ENCODE data around the gene APOC3. TPM values are rescaled to one million over a fixed set of nuclear protein-coding genes. Genes with fewer than 3 reads are reported as not detected.
A peak's percentile ranks its signal among the peaks of the same experiment; 100 is the strongest.

Gene APOC3
- total and polyA plus RNA-seq, 7 experiments from 2014 or later = not detected

DNA sequence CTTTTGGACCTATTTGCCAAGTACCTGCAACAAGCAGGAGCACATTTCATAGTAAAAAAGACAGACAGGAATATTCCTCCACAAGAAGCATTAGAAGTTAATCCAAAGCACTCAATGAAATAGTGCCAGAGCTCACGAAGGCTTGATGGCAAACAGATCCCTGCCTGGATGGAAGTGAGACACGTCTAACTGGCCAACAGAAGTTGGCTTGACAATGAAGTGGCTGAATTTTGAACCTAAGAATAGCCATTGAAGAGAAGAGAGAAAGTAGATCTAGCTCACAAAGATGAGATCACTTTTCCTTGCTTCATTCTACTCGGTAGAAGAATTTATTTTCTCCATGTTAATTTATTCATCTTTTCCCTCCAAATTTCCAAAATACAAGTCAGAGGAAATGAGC lies 38.4 kb downstream of the APOC3 start:
- intact Hi-C loops (cut with micrococcal nuclease) = no loop called here
- no peak for ATAC-seq
- POLR2A ChIA-PET = interaction anchor here (3.7 kb wide), 1 partner anchor 14 kb away, joined by 12 read pairs; no protein-coding TSS in a partner anchor

GRCh38 chr11:116869610-116870009 lies 39.9 kb downstream of the APOC3 start:
- H3K36me3 ChIP-seq (ENCODE audit: control insufficient read depth in 2 of 3, insufficient read depth in 3 of 3, low read length in 3 of 3) = peaks cover 25 to 93% (median 33%) of the 10 kb centered on the region in 3 experiments
- peak overlapping the region in 1 of 9 donors; percentile 36 for H3K27ac Mint-ChIP-seq
- no peaks in the 10 kb centered on the region for H3K9me3 Mint-ChIP-seq
- DNase-seq (no peak), ATAC-seq (no peak)
- intact Hi-C loops (cut with micrococcal nuclease) = no loop called here
- no peak overlapping the region for H3K4me3 ChIP-seq (ENCODE audit: low read length)
- H3K27ac ChIP-seq (ENCODE audit: low read depth, low read length) = no peak overlapping the region
- peaks cover 36 to 85% (median 52%) of the 10 kb centered on the region in 5 donors for H3K36me3 Mint-ChIP-seq
- H3K9me3 ChIP-seq (ENCODE audit: control insufficient read depth in 2 of 3, low read length in 3 of 3) = no peaks in the 10 kb centered on the region
- no peaks in the 10 kb centered on the region for H3K4me1 ChIP-seq (ENCODE audit: control insufficient read depth in 2 of 2, insufficient read depth in 2 of 2, low read length in 2 of 2)
- no peaks in the 10 kb centered on the region for H3K27me3 Mint-ChIP-seq
- POLR2A ChIA-PET = interaction anchor here (0.7 kb wide), 1 partner anchor 225 kb away, joined by 4 read pairs; no protein-coding TSS in a partner anchor
- no peaks in the 10 kb centered on the region for H3K27me3 ChIP-seq (ENCODE audit: control insufficient read depth in 2 of 2, insufficient read depth in 2 of 2, low read length in 2 of 2)
- H3K4me3 Mint-ChIP-seq = no peak overlapping the region
- CTCF ChIA-PET = no interaction called here
- peaks cover 0 to 21% (median 3%) of the 10 kb centered on the region in 7 donors for H3K4me1 Mint-ChIP-seq

More for the DNA sequence above, 38.4 kb downstream of the APOC3 start:
- Mint-ChIP-seq H3K4me1 (peaks cover 0 to 21% (median 3%) of the 10 kb centered on the region in 7 donors), H3K27ac (peak overlapping the region in 1 of 9 donors; percentile 51), H3K36me3 (peaks cover 32 to 85% (median 58%) of the 10 kb centered on the region in 5 donors), H3K4me3 (no peak overlapping the region), H3K27me3 (no peaks in the 10 kb centered on the region), H3K9me3 (no peaks in the 10 kb centered on the region)
- Histone ChIP-seq H3K4me3 (ENCODE audit: low read length) (no peak overlapping the region), H3K36me3 (ENCODE audit: control insufficient read depth in 2 of 3, insufficient read depth in 3 of 3, low read length in 3 of 3) (peaks cover 21 to 93% (median 31%) of the 10 kb centered on the region in 3 experiments), H3K9me3 (ENCODE audit: control insufficient read depth in 2 of 3, low read length in 3 of 3) (no peaks in the 10 kb centered on the region), H3K27ac (ENCODE audit: low read depth, low read length) (no peak overlapping the region), H3K27me3 (ENCODE audit: control insufficient read depth in 2 of 2, insufficient read depth in 2 of 2, low read length in 2 of 2) (no peaks in the 10 kb centered on the region), H3K4me1 (ENCODE audit: control insufficient read depth in 2 of 2, insufficient read depth in 2 of 2, low read length in 2 of 2) (no peaks in the 10 kb centered on the region)
- no peak for DNase-seq
- CTCF ChIA-PET = no interaction called here

DNA sequence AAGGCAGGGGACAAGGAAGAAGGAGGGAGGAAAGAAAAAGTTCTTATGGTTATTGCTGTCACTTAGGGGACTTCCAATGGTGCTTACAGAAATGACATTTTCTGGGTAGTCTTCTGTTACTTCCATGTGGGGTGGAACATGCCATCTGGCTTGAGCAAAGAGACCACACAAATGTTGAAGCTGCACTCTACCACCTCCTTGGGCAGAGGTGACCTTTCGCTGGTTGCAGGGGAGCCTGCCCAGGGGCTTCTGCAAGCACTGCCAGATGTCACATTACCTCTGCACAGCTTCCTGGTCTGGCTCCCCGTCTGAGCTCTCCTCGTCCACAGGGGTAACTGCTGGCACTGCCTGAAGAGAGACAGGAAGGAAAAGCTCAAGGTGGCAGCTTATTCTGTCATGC lies 40.3 kb downstream of the APOC3 start:
- Mint-ChIP-seq H3K4me3 (no peak overlapping the region), H3K27me3 (no peaks in the 10 kb centered on the region), H3K27ac (peak overlapping the region in 2 of 9 donors; percentile 30 to 36), H3K36me3 (peaks cover 36 to 89% (median 47%) of the 10 kb centered on the region in 5 donors), H3K4me1 (peaks cover 0 to 21% (median 3%) of the 10 kb centered on the region in 7 donors), H3K9me3 (no peaks in the 10 kb centered on the region)
- H3K27me3 ChIP-seq (ENCODE audit: control insufficient read depth in 2 of 2, insufficient read depth in 2 of 2, low read length in 2 of 2) = no peaks in the 10 kb centered on the region
- ChIA-PET POLR2A (no interaction called here), CTCF (no interaction called here)
- no peak for DNase-seq
- H3K4me3 ChIP-seq (ENCODE audit: low read length) = no peak overlapping the region
- H3K36me3 ChIP-seq (ENCODE audit: control insufficient read depth in 2 of 3, insufficient read depth in 3 of 3, low read length in 3 of 3) = peaks cover 25 to 93% (median 33%) of the 10 kb centered on the region in 3 experiments
- intact Hi-C loops (cut with micrococcal nuclease) = no loop called here
- no peak overlapping the region for H3K27ac ChIP-seq (ENCODE audit: low read depth, low read length)
- ATAC-seq = no peak
- no peaks in the 10 kb centered on the region for H3K4me1 ChIP-seq (ENCODE audit: control insufficient read depth in 2 of 2, insufficient read depth in 2 of 2, low read length in 2 of 2)
- H3K9me3 ChIP-seq (ENCODE audit: control insufficient read depth in 2 of 3, low read length in 3 of 3) = no peaks in the 10 kb centered on the region

- DNase-seq (no peak), ATAC-seq (no peak)
- H3K4me3 Mint-ChIP-seq = no peak overlapping the region
- H3K4me1 Mint-ChIP-seq = peaks cover 0 to 21% (median 0%) of the 10 kb centered on the region in 7 donors
- peaks cover 29 to 90% (median 46%) of the 10 kb centered on the region in 5 donors for H3K36me3 Mint-ChIP-seq
- ChIA-PET POLR2A (no interaction called here), CTCF (interaction anchor here (1.5 kb wide), 1 partner anchor 80 kb away, joined by 3 read pairs; no protein-coding TSS in a partner anchor)
- peaks cover 25 to 93% (median 40%) of the 10 kb centered on the region in 3 experiments for H3K36me3 ChIP-seq (ENCODE audit: control insufficient read depth in 2 of 3, insufficient read depth in 3 of 3, low read length in 3 of 3)
- H3K4me3 ChIP-seq (ENCODE audit: low read length) = no peak overlapping the region
- H3K9me3 ChIP-seq (ENCODE audit: control insufficient read depth in 2 of 3, low read length in 3 of 3) = no peaks in the 10 kb centered on the region
- H3K9me3 Mint-ChIP-seq = no peaks in the 10 kb centered on the region
- no peaks in the 10 kb centered on the region for H3K4me1 ChIP-seq (ENCODE audit: control insufficient read depth in 2 of 2, insufficient read depth in 2 of 2, low read length in 2 of 2)
- no peak overlapping the region for H3K27ac ChIP-seq (ENCODE audit: low read depth, low read length)
- intact Hi-C loops (cut with micrococcal nuclease) = no loop called here
- H3K27me3 ChIP-seq (ENCODE audit: control insufficient read depth in 2 of 2, insufficient read depth in 2 of 2, low read length in 2 of 2) = no peaks in the 10 kb centered on the region
- no peaks in the 10 kb centered on the region for H3K27me3 Mint-ChIP-seq
- H3K27ac Mint-ChIP-seq = no peak overlapping the region
Observed at GRCh38 chr11:116871248-116871647, 41.5 kb downstream of the APOC3 start.

GRCh38 chr11:116873381-116873780 lies 43.7 kb downstream of the APOC3 start:
- peaks cover 12 to 77% (median 29%) of the 10 kb centered on the region in 3 experiments for H3K36me3 ChIP-seq (ENCODE audit: control insufficient read depth in 2 of 3, insufficient read depth in 3 of 3, low read length in 3 of 3)
- no peak overlapping the region for H3K4me3 Mint-ChIP-seq
- ATAC-seq (no peak), DNase-seq (no peak)
- no peak overlapping the region for H3K27ac ChIP-seq (ENCODE audit: low read depth, low read length)
- H3K36me3 Mint-ChIP-seq = peaks cover 24 to 75% (median 35%) of the 10 kb centered on the region in 5 donors
- no peaks in the 10 kb centered on the region for H3K27me3 ChIP-seq (ENCODE audit: control insufficient read depth in 2 of 2, insufficient read depth in 2 of 2, low read length in 2 of 2)
- H3K9me3 Mint-ChIP-seq = no peaks in the 10 kb centered on the region
- H3K9me3 ChIP-seq (ENCODE audit: control insufficient read depth in 2 of 3, low read length in 3 of 3) = no peaks in the 10 kb centered on the region
- no peak overlapping the region for H3K4me3 ChIP-seq (ENCODE audit: low read length)
- no peaks in the 10 kb centered on the region for H3K27me3 Mint-ChIP-seq
- intact Hi-C loops (cut with micrococcal nuclease) = no loop called here
- peaks cover 0 to 21% (median 0%) of the 10 kb centered on the region in 7 donors for H3K4me1 Mint-ChIP-seq
- no peak overlapping the region for H3K27ac Mint-ChIP-seq
- H3K4me1 ChIP-seq (ENCODE audit: control insufficient read depth in 2 of 2, insufficient read depth in 2 of 2, low read length in 2 of 2) = no peaks in the 10 kb centered on the region
- ChIA-PET CTCF (no interaction called here), POLR2A (no interaction called here)

GRCh38 chr11:116874251-116874650 lies 44.5 kb downstream of the APOC3 start:
- no peak overlapping the region for H3K27ac ChIP-seq (ENCODE audit: low read depth, low read length)
- no peaks in the 10 kb centered on the region for H3K9me3 Mint-ChIP-seq
- no peaks in the 10 kb centered on the region for H3K9me3 ChIP-seq (ENCODE audit: control insufficient read depth in 2 of 3, low read length in 3 of 3)
- intact Hi-C loops (cut with micrococcal nuclease) = no loop called here
- ATAC-seq (no peak), DNase-seq (no peak)
- H3K27me3 Mint-ChIP-seq = no peaks in the 10 kb centered on the region
- no peak overlapping the region for H3K4me3 Mint-ChIP-seq
- H3K4me1 Mint-ChIP-seq = peaks cover 0 to 21% (median 0%) of the 10 kb centered on the region in 7 donors
- H3K4me3 ChIP-seq (ENCODE audit: low read length) = no peak overlapping the region
- no peaks in the 10 kb centered on the region for H3K27me3 ChIP-seq (ENCODE audit: control insufficient read depth in 2 of 2, insufficient read depth in 2 of 2, low read length in 2 of 2)
- POLR2A ChIA-PET = no interaction called here
- CTCF ChIA-PET = no interaction called here
- H3K36me3 Mint-ChIP-seq = peaks cover 21 to 70% (median 32%) of the 10 kb centered on the region in 5 donors
- H3K4me1 ChIP-seq (ENCODE audit: control insufficient read depth in 2 of 2, insufficient read depth in 2 of 2, low read length in 2 of 2) = no peaks in the 10 kb centered on the region
- peaks cover 12 to 70% (median 27%) of the 10 kb centered on the region in 3 experiments for H3K36me3 ChIP-seq (ENCODE audit: control insufficient read depth in 2 of 3, insufficient read depth in 3 of 3, low read length in 3 of 3)
- H3K27ac Mint-ChIP-seq = no peak overlapping the region

DNA sequence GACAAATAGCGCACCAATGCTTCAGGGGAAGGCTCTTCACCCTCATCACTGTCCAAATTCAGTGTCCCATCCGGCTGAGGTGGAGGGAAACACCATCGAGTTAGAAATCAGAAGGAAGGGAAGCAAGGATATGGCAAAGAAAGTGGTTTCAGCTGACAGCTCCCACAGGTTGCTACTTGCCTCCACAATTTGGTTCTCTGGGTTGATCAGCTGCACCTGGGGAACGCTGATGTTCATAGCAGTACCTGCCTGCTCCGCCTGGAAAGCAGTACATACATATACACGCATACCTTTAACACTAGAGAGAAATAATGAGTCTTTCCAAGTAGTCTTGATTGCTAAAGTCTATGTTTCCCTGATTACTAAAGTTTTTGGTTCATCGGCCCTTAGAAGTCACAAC lies 45.5 kb downstream of the APOC3 start:
- CTCF ChIA-PET = no interaction called here
- H3K36me3 Mint-ChIP-seq = peaks cover 21 to 61% (median 28%) of the 10 kb centered on the region in 5 donors
- no peaks in the 10 kb centered on the region for H3K9me3 Mint-ChIP-seq
- DNase-seq (no peak), ATAC-seq (no peak)
- no peaks in the 10 kb centered on the region for H3K27me3 ChIP-seq (ENCODE audit: control insufficient read depth in 2 of 2, insufficient read depth in 2 of 2, low read length in 2 of 2)
- H3K27ac ChIP-seq (ENCODE audit: low read depth, low read length) = no peak overlapping the region
- intact Hi-C loops (cut with micrococcal nuclease) = no loop called here
- no peak overlapping the region for H3K4me3 ChIP-seq (ENCODE audit: low read length)
- POLR2A ChIA-PET = no interaction called here
- peak overlapping the region in 1 of 9 donors; percentile 32 for H3K27ac Mint-ChIP-seq
- no peaks in the 10 kb centered on the region for H3K27me3 Mint-ChIP-seq
- no peaks in the 10 kb centered on the region for H3K4me1 ChIP-seq (ENCODE audit: control insufficient read depth in 2 of 2, insufficient read depth in 2 of 2, low read length in 2 of 2)
- H3K36me3 ChIP-seq (ENCODE audit: control insufficient read depth in 2 of 3, insufficient read depth in 3 of 3, low read length in 3 of 3) = peaks cover 12 to 61% (median 18%) of the 10 kb centered on the region in 3 experiments
- H3K4me3 Mint-ChIP-seq = no peak overlapping the region
- peaks cover 0 to 21% (median 5%) of the 10 kb centered on the region in 7 donors for H3K4me1 Mint-ChIP-seq
- H3K9me3 ChIP-seq (ENCODE audit: control insufficient read depth in 2 of 3, low read length in 3 of 3) = no peaks in the 10 kb centered on the region

All from naive thymus-derived CD4-positive, alpha-beta T cell (primary cell).